ENCODE measurements around the gene CSTF3.

DNA sequence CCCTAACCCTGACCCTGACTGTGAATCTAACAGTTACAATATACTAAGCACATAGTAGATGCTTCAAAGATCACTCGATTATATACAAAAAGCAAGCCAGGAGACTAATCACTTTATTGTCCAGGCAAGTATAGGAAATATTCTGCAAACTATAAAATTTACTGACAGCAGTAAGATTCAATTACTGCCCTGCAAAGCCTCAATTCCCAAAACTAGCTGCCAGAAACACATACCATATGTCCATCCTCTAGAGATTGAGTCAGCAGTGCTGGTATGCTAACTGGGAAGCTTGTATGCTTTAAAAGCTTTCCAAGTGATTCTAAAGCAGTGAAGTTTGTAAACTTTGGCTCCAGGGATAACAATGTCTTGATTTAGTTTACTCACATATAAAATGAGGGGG is 26.1 kb downstream of the CSTF3 start:
- no peak for TF ChIP-seq EZH2 (IDR thresholded peaks at IDR 0.05; ENCODE audit: borderline replicate concordance, insufficient read depth, low read length, poor library complexity, severe bottlenecking)
- TF ChIP-seq, protein P1, sequence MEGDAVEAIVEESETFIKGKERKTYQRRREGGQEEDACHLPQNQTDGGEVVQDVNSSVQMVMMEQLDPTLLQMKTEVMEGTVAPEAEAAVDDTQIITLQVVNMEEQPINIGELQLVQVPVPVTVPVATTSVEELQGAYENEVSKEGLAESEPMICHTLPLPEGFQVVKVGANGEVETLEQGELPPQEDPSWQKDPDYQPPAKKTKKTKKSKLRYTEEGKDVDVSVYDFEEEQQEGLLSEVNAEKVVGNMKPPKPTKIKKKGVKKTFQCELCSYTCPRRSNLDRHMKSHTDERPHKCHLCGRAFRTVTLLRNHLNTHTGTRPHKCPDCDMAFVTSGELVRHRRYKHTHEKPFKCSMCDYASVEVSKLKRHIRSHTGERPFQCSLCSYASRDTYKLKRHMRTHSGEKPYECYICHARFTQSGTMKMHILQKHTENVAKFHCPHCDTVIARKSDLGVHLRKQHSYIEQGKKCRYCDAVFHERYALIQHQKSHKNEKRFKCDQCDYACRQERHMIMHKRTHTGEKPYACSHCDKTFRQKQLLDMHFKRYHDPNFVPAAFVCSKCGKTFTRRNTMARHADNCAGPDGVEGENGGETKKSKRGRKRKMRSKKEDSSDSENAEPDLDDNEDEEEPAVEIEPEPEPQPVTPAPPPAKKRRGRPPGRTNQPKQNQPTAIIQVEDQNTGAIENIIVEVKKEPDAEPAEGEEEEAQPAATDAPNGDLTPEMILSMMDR (IDR thresholded peaks at IDR 0.05; ENCODE audit: poor library complexity, severe bottlenecking): no peak
- no peak for TF ChIP-seq RAD21 (conservative IDR thresholded peaks at IDR 0.05)
- no peak for TF ChIP-seq POLR2AphosphoS5 (IDR thresholded peaks at IDR 0.05)
- TF ChIP-seq, protein P2, sequence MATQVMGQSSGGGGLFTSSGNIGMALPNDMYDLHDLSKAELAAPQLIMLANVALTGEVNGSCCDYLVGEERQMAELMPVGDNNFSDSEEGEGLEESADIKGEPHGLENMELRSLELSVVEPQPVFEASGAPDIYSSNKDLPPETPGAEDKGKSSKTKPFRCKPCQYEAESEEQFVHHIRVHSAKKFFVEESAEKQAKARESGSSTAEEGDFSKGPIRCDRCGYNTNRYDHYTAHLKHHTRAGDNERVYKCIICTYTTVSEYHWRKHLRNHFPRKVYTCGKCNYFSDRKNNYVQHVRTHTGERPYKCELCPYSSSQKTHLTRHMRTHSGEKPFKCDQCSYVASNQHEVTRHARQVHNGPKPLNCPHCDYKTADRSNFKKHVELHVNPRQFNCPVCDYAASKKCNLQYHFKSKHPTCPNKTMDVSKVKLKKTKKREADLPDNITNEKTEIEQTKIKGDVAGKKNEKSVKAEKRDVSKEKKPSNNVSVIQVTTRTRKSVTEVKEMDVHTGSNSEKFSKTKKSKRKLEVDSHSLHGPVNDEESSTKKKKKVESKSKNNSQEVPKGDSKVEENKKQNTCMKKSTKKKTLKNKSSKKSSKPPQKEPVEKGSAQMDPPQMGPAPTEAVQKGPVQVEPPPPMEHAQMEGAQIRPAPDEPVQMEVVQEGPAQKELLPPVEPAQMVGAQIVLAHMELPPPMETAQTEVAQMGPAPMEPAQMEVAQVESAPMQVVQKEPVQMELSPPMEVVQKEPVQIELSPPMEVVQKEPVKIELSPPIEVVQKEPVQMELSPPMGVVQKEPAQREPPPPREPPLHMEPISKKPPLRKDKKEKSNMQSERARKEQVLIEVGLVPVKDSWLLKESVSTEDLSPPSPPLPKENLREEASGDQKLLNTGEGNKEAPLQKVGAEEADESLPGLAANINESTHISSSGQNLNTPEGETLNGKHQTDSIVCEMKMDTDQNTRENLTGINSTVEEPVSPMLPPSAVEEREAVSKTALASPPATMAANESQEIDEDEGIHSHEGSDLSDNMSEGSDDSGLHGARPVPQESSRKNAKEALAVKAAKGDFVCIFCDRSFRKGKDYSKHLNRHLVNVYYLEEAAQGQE (IDR thresholded peaks at IDR 0.05; ENCODE audit: borderline replicate concordance): no peak
- TF ChIP-seq TAF1 (IDR thresholded peaks at IDR 0.05; ENCODE audit: low read depth): no peak
